ENCODE measurements around the gene FTO. TPM values are rescaled to one million over a fixed set of nuclear protein-coding genes. Genes with fewer than 3 reads are reported as not detected.

Gene FTO
- total and polyA plus RNA-seq, 7 experiments from 2014 or later = 47.2 to 104 (median 58.3) TPM

DNA sequence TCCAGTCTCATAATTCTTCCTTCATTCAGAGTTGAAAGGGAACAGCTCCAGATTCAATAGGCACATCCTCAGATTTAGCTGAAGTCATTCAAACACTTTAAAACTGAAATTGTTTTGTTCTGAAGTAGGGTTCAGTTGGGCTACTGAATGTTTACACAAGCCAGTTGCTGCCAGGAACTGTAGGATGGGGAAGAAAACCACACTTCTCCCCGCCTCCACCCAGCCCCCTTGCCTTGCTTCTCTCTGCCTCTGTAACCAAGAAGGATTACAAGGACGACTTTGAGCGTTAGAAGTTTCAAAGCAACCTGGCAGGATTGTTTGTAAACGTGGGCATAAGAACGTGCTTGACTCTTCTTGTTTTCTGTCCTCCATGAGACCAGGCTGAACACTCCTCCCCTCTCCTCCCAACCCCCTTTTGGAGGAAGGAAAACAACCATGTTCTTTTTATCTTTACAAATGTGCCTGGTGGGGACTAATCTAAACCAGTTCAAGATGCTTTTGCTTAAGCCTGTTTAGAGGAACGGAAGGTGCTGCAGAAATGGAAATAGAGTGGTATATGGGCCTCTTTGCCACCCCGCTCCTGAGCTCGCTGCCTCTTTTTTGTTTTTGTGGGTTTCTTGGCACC lies 287.9 kb downstream of the FTO start:
- H3K27me3 ChIP-seq (ENCODE audit: control insufficient read depth in 2 of 2, insufficient read depth in 2 of 2, low read length in 2 of 2) = no peaks in the 10 kb centered on the region
- H3K27ac ChIP-seq (ENCODE audit: low read depth, low read length) = no peak overlapping the region
- H3K27ac Mint-ChIP-seq = peak overlapping the region in 3 of 9 donors; percentile 1 to 86 (median 67)
- ChIA-PET CTCF (no interaction called here), POLR2A (no interaction called here)
- H3K36me3 ChIP-seq (ENCODE audit: control insufficient read depth in 2 of 3, insufficient read depth in 3 of 3, low read length in 3 of 3) = no peaks in the 10 kb centered on the region
- H3K9me3 ChIP-seq (ENCODE audit: control insufficient read depth in 2 of 3, low read length in 3 of 3) = no peaks in the 10 kb centered on the region
- no peaks in the 10 kb centered on the region for H3K27me3 Mint-ChIP-seq
- no peak overlapping the region for H3K4me3 ChIP-seq (ENCODE audit: low read length)
- peaks cover 2 to 33% (median 17%) of the 10 kb centered on the region in 5 donors for H3K36me3 Mint-ChIP-seq
- peaks cover 0 to 3% (median 0%) of the 10 kb centered on the region in 11 donors for H3K9me3 Mint-ChIP-seq
- no peaks in the 10 kb centered on the region for H3K4me1 ChIP-seq (ENCODE audit: control insufficient read depth in 2 of 2, insufficient read depth in 2 of 2, low read length in 2 of 2)
- intact Hi-C loops (cut with micrococcal nuclease) = no loop called here
- H3K4me3 Mint-ChIP-seq = peak overlapping the region in 1 of 10 donors; percentile 10
- ATAC-seq = no peak
- no peak for DNase-seq
- H3K4me1 Mint-ChIP-seq = peaks cover 4 to 20% (median 16%) of the 10 kb centered on the region in 7 donors

DNA sequence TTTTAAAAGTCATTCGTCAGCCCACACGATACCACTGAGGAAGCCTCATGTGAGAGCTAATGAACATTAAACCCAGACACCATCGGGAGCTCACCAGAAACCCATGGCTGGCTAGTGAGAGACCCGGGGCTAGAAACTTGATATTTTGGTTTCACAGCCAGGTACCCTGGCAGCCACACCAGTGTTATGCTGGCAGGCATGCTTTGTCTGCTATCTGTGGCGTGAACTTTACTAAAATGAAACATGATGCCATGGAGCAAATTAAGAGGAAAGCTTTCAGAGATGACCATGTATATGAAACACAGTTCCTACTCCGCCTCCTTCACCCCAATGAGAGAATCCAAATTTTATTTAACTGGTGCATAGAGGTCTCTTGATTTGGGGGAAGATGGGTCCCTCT lies 291.4 kb downstream of the FTO start:
- no peak overlapping the region for H3K27ac Mint-ChIP-seq
- no peaks in the 10 kb centered on the region for H3K27me3 ChIP-seq (ENCODE audit: control insufficient read depth in 2 of 2, insufficient read depth in 2 of 2, low read length in 2 of 2)
- ChIA-PET CTCF (interaction anchor here (0.6 kb wide), 1 partner anchor 26 kb away, joined by 3 read pairs; no protein-coding TSS in a partner anchor), POLR2A (no interaction called here)
- no peaks in the 10 kb centered on the region for H3K4me1 ChIP-seq (ENCODE audit: control insufficient read depth in 2 of 2, insufficient read depth in 2 of 2, low read length in 2 of 2)
- no peaks in the 10 kb centered on the region for H3K36me3 ChIP-seq (ENCODE audit: control insufficient read depth in 2 of 3, insufficient read depth in 3 of 3, low read length in 3 of 3)
- no peak overlapping the region for H3K4me3 Mint-ChIP-seq
- peaks cover 4 to 32% (median 20%) of the 10 kb centered on the region in 5 donors for H3K36me3 Mint-ChIP-seq
- no peak overlapping the region for H3K4me3 ChIP-seq (ENCODE audit: low read length)
- no peak overlapping the region for H3K27ac ChIP-seq (ENCODE audit: low read depth, low read length)
- intact Hi-C loops (cut with micrococcal nuclease) = no loop called here
- peaks cover 4 to 20% (median 16%) of the 10 kb centered on the region in 7 donors for H3K4me1 Mint-ChIP-seq
- no peaks in the 10 kb centered on the region for H3K9me3 ChIP-seq (ENCODE audit: control insufficient read depth in 2 of 3, low read length in 3 of 3)
- H3K9me3 Mint-ChIP-seq = no peaks in the 10 kb centered on the region
- H3K27me3 Mint-ChIP-seq = no peaks in the 10 kb centered on the region
- ATAC-seq = no peak
- no peak for DNase-seq

DNA sequence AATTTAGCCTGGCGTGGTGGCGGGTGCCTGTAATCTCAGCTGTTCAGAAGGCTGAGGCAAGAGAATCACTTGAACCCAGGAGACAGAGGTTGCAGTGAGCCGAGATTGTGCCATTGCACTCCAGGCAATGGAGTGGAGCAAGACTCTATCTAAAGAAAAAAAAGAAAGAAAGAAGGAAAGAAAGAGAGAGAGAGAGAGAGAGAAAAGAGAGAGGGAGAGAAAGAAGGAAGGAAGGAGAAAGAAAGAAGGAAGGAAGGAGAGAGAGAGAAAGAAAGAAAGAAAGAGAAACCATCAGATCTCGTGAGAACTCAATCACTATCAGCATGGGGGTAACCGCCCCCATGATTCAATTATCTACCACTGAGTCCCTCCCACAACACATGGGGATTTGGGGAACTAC lies 293.0 kb downstream of the FTO start:
- POLR2A ChIA-PET = no interaction called here
- CTCF ChIA-PET = no interaction called here
- no peak overlapping the region for H3K27ac Mint-ChIP-seq
- no peaks in the 10 kb centered on the region for H3K9me3 ChIP-seq (ENCODE audit: control insufficient read depth in 2 of 3, low read length in 3 of 3)
- ATAC-seq (no peak), DNase-seq (no peak)
- H3K9me3 Mint-ChIP-seq = no peaks in the 10 kb centered on the region
- H3K4me3 ChIP-seq (ENCODE audit: low read length) = no peak overlapping the region
- H3K4me1 ChIP-seq (ENCODE audit: control insufficient read depth in 2 of 2, insufficient read depth in 2 of 2, low read length in 2 of 2) = no peaks in the 10 kb centered on the region
- H3K36me3 Mint-ChIP-seq = peaks cover 4 to 45% (median 27%) of the 10 kb centered on the region in 5 donors
- H3K4me1 Mint-ChIP-seq = peaks cover 0 to 8% (median 4%) of the 10 kb centered on the region in 7 donors
- no peak overlapping the region for H3K4me3 Mint-ChIP-seq
- no peak overlapping the region for H3K27ac ChIP-seq (ENCODE audit: low read depth, low read length)
- H3K36me3 ChIP-seq (ENCODE audit: control insufficient read depth in 2 of 3, insufficient read depth in 3 of 3, low read length in 3 of 3) = no peaks in the 10 kb centered on the region
- no peaks in the 10 kb centered on the region for H3K27me3 ChIP-seq (ENCODE audit: control insufficient read depth in 2 of 2, insufficient read depth in 2 of 2, low read length in 2 of 2)
- intact Hi-C loops (cut with micrococcal nuclease) = no loop called here
- H3K27me3 Mint-ChIP-seq = no peaks in the 10 kb centered on the region

DNA sequence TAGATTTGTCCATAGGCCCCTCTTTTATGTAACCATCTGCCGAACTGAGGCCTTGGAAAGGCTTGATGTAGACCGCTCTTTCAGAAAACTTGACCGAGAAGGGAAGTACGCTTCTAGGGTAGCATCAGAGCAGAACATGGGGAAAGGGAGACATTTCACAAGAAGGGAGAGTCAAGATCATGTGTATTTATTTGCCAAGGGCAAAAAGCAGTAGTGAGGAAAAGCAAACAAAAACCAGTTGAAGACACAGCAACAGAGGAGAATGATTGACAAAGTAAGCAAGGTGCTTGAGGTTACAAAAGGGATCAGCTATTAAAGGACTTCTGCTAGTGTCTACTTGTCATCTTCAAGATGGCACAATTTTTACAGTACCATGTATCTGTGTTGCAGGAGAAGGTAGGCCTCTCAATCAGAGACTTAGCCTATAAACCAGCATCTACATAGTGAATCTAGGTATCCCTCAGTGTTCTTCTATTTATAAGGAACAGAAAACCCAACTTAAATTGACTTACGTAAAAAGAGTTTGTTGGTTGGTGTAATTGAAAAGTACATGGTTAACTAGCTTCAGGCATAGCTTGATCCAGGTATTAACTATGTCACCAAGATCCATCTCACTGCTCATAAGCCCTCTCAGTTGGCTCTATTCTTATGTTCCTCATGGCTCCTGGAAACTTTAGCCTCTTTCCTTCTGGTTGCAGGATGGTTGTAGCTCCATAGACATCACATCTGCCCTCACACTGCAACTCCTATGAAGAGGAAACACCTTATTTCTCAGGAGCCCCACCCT lies 294.3 kb downstream of the FTO start:
- Histone ChIP-seq H3K4me1 (ENCODE audit: control insufficient read depth in 2 of 2, insufficient read depth in 2 of 2, low read length in 2 of 2) (no peaks in the 10 kb centered on the region), H3K4me3 (ENCODE audit: low read length) (no peak overlapping the region), H3K27ac (ENCODE audit: low read depth, low read length) (no peak overlapping the region), H3K36me3 (ENCODE audit: control insufficient read depth in 2 of 3, insufficient read depth in 3 of 3, low read length in 3 of 3) (no peaks in the 10 kb centered on the region), H3K9me3 (ENCODE audit: control insufficient read depth in 2 of 3, low read length in 3 of 3) (no peaks in the 10 kb centered on the region), H3K27me3 (ENCODE audit: control insufficient read depth in 2 of 2, insufficient read depth in 2 of 2, low read length in 2 of 2) (no peaks in the 10 kb centered on the region)
- ChIA-PET CTCF (no interaction called here), POLR2A (no interaction called here)
- H3K36me3 Mint-ChIP-seq = peaks cover 4 to 52% (median 29%) of the 10 kb centered on the region in 5 donors
- H3K4me3 Mint-ChIP-seq = no peak overlapping the region
- H3K4me1 Mint-ChIP-seq = peaks cover 0 to 1% (median 0%) of the 10 kb centered on the region in 7 donors
- no peak for ATAC-seq
- no peak for DNase-seq
- H3K27ac Mint-ChIP-seq = no peak overlapping the region
- H3K27me3 Mint-ChIP-seq = no peaks in the 10 kb centered on the region
- intact Hi-C loops (cut with micrococcal nuclease) = no loop called here
- H3K9me3 Mint-ChIP-seq = no peaks in the 10 kb centered on the region

DNA sequence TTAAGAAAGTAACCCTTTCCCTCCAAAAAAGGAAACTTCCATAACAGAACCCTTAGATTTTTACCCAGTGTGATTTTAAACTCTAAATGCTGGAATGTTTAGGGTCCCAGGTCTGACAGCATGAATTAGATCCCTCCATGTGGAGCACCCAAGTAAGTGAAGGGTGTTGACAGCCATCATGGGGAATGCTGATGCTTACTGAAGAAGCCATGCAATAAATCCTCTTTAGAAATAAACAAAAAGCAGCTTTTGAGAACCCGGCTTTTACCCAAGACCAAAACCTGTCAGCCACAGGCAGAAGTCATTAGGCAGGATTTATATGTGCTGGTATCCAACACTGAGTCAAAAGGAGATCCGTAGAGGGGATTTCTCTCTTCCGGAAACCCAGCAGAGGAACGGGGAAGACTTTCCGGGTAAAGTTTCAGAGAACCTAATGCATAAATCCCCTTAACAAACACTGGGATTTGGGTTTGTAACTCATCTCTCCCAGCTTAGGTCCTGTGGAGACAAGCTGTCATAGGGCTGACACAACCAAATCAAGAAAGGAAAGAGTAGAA lies 295.1 kb downstream of the FTO start:
- H3K9me3 Mint-ChIP-seq = no peaks in the 10 kb centered on the region
- ATAC-seq (no peak), DNase-seq (no peak)
- Histone ChIP-seq H3K4me3 (ENCODE audit: low read length) (no peak overlapping the region), H3K36me3 (ENCODE audit: control insufficient read depth in 2 of 3, insufficient read depth in 3 of 3, low read length in 3 of 3) (no peaks in the 10 kb centered on the region), H3K4me1 (ENCODE audit: control insufficient read depth in 2 of 2, insufficient read depth in 2 of 2, low read length in 2 of 2) (no peaks in the 10 kb centered on the region), H3K27me3 (ENCODE audit: control insufficient read depth in 2 of 2, insufficient read depth in 2 of 2, low read length in 2 of 2) (no peaks in the 10 kb centered on the region), H3K9me3 (ENCODE audit: control insufficient read depth in 2 of 3, low read length in 3 of 3) (no peaks in the 10 kb centered on the region), H3K27ac (ENCODE audit: low read depth, low read length) (no peak overlapping the region)
- peaks cover 4 to 52% (median 29%) of the 10 kb centered on the region in 5 donors for H3K36me3 Mint-ChIP-seq
- ChIA-PET CTCF (no interaction called here), POLR2A (no interaction called here)
- no peaks in the 10 kb centered on the region for H3K27me3 Mint-ChIP-seq
- no peak overlapping the region for H3K27ac Mint-ChIP-seq
- intact Hi-C loops (cut with micrococcal nuclease) = no loop called here
- H3K4me3 Mint-ChIP-seq = no peak overlapping the region
- H3K4me1 Mint-ChIP-seq = peaks cover 0 to 1% (median 0%) of the 10 kb centered on the region in 7 donors

DNA sequence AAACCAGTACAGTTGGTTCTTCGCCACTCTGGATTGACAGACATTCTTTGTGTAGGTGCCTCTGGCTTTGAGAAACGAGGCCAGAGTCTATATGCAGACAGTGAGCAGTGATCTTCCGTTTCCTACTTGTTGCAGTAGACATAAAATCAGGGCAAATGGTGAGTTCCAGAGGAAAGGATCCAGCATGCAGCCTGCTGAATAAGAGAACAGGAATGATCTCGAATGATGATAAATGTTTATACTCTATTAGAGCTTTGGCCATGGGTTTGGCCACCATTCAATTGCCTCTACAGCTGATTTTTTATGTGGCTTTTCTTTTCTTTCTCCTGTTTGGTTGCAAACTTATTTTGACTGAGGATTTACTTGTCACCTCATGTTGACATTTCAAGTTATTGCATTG lies 295.9 kb downstream of the FTO start:
- H3K27ac ChIP-seq (ENCODE audit: low read depth, low read length) = no peak overlapping the region
- H3K36me3 ChIP-seq (ENCODE audit: control insufficient read depth in 2 of 3, insufficient read depth in 3 of 3, low read length in 3 of 3) = no peaks in the 10 kb centered on the region
- ChIA-PET POLR2A (no interaction called here), CTCF (no interaction called here)
- no peak overlapping the region for H3K27ac Mint-ChIP-seq
- H3K4me1 Mint-ChIP-seq = peaks cover 0 to 1% (median 0%) of the 10 kb centered on the region in 7 donors
- no peaks in the 10 kb centered on the region for H3K9me3 Mint-ChIP-seq
- no peaks in the 10 kb centered on the region for H3K9me3 ChIP-seq (ENCODE audit: control insufficient read depth in 2 of 3, low read length in 3 of 3)
- intact Hi-C loops (cut with micrococcal nuclease) = no loop called here
- H3K4me3 ChIP-seq (ENCODE audit: low read length) = no peak overlapping the region
- H3K36me3 Mint-ChIP-seq = peaks cover 4 to 52% (median 30%) of the 10 kb centered on the region in 5 donors
- H3K27me3 Mint-ChIP-seq = no peaks in the 10 kb centered on the region
- no peak for DNase-seq
- H3K4me3 Mint-ChIP-seq = no peak overlapping the region
- no peaks in the 10 kb centered on the region for H3K4me1 ChIP-seq (ENCODE audit: control insufficient read depth in 2 of 2, insufficient read depth in 2 of 2, low read length in 2 of 2)
- H3K27me3 ChIP-seq (ENCODE audit: control insufficient read depth in 2 of 2, insufficient read depth in 2 of 2, low read length in 2 of 2) = no peaks in the 10 kb centered on the region
- no peak for ATAC-seq

Measured in naive thymus-derived CD4-positive, alpha-beta T cell (primary cell).